GM19043 (cell line): ENCODE data around the gene LRRC36.
"Not testable (repeated sequence)": the region's sequence is repeated elsewhere in the genome, so short reads cannot be mapped to it uniquely, and the experiment has no call there.

Experiments
- ATAC-seq: cut with Tn5 transposase; IDR thresholded peaks from one replicate; pipeline ENCODE4 v1.9.1; 2021; ENCODE audit warnings: low read depth; ENCODE audit not compliant: unreplicated experiment

Gene LRRC36

DNA sequence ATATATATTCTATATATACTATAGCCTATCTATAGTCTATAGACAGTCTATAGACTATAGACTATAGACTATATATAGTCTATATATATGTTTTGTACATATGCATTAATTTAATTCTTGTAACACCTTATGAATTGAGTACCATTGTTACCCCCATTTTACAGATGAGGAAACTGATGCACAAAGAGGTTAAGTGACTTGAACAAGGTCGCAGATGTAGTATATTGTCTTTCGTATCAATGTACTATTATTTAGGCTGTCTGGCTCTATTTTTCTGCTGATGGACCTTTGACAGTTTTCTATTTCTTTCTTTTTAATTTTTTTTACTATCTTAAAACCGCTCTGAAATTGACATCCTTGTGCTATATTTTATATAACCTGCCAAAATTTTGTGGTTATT is 14.6 kb downstream of the LRRC36 start:
- ATAC-seq = no peak

DNA sequence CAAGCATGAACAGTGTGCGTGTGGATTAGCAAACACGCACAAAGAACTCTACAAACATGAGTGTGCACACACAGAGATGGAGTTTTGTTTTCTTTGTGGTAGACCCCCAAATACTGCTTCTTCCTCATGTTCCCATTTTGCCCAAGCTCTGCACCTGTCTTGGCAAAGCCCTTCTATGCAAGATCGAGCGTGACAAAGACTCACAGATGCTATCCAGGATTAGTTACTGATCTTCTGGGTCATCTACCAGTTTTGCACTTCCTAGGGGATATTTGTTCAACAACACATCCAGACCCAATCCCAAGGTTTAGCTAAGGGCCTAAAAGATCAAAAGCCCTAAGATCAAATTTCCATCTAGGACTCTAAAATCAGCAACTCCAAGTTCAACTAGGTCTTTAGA is 16.0 kb downstream of the LRRC36 start:
- ATAC-seq = no peak

DNA sequence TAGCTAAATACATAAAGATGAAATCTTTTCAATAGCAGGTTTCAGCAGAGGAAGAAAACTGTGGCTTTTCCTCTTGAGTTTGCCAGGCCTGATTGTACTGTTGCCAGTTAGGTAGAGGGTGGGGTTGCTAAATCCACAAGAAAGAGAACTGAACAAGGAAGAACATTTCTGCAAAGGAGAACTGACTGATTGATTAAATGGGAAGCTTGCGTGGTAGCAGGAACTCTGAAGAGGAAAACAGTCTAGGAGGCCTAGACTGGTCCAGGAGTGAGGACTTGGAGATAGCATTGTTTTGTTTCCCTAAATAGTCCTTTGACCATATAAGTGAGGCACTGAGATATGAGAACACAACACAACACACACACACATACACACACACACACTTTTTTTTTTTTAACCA is 18.8 kb downstream of the LRRC36 start:
- ATAC-seq = no peak

DNA sequence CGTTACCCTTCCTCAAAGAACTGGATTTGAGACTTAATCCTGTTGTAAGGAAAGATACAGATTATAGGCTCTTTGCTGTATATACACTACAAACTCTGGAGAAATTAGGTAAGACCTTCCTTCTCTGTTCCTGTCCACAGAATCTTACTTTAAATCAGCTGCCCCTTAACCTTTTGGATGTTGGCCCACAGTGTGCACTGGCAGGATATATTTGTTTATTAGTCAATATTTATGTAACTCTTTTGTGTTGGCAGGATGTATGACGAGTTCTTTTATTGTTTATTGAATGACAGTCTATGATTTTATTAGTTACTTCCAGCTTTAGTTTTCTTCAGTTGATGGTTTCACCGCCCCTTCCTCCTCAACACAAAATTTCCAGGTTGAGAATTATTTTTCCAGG is 19.7 kb downstream of the LRRC36 start:
- no peak for ATAC-seq

DNA sequence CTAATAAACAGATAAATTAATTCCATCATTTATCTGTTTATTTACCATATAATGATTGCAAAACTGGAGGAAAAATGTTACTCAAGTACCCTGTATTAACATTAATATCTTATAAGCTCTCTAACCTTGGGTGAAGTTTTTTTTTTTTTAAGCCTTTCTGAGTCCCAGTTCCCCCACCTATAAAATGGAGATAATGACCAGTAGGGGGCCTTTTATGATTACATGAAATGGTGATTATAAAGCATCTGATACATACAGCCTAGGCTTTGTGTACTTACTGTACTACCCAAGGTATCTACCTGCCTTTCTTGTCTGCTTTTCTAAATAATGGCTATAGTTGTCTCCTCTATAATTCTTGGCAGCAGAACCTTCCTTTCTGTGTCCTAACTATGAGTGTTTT is 22.6 kb downstream of the LRRC36 start:
- no peak for ATAC-seq

DNA sequence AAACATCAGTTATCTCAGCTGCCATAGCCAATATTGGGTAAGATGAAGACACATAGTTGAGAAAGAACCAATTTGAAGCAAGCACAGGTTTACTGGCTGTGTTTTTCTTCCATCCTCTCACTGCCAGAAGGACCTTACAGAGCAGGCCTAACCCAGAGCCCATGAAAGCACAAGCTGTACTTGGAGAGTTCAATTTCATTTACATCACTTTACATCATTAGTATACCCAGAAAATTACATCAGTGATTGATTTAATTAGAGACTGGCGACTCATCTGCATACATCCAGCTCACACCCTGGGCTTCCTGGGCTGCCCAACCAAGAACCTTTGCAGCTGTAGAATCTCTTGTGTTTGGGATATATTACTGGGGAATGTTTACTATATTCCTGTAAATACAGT is 23.7 kb downstream of the LRRC36 start:
- no peak for ATAC-seq

DNA sequence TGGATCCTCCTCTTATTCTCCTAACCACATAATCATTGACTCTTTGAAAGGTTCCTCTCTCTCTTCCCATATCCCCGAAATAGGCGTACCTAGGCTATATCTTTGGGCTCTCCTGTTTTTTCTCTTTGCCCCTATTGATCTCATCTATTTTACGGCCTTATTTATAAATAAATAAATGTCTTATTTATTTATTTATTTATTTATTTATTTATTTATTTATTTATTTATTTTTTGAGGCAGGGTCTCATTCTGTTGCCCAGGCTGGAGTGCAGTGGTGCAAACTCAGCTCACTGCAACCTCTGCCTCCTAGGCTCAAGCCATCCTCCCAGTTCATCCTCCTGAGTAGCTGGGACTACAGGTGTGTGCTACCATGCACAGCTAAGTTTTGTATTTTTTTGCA is 25.8 kb downstream of the LRRC36 start:
- not testable (repeated sequence) for ATAC-seq

DNA sequence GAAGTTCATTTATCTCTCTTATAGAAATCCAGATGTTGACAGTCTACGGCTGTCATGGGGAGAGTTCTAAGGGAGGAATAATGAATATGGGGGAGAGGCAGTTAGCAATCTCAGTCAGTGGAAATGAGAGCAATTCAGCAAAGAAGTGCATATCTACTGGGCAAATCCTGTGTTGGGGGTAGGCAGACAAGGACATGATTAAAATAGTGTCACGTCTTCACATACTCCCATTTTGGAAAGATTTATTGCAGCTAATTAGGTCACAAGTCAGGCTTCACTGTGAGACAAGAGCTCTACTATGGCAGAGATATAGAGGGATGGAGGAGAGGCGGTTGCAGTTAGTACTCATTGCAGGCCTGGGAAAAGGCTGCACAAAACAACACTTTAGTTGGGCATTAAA is 29.8 kb downstream of the LRRC36 start:
- no peak for ATAC-seq

DNA sequence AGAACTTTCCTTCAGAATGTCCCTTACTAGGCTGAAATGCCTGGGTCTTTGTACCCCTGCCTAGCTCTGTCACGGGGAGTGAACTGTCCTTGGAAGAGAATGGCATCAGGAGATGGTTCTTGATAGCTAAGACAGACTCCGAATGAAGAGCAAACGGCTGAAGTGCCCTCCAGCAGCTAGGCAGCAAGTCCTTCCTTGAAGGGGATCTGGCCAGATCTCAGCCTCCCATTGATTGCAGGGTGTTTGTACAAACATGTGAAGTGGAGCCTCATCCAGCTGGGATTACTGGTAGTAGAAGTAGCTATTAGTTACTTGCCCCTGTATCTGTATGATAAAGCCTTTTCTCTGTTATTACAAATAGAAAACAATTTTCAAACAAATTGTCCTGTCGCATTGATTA is 30.9 kb downstream of the LRRC36 start:
- no peak for ATAC-seq

DNA sequence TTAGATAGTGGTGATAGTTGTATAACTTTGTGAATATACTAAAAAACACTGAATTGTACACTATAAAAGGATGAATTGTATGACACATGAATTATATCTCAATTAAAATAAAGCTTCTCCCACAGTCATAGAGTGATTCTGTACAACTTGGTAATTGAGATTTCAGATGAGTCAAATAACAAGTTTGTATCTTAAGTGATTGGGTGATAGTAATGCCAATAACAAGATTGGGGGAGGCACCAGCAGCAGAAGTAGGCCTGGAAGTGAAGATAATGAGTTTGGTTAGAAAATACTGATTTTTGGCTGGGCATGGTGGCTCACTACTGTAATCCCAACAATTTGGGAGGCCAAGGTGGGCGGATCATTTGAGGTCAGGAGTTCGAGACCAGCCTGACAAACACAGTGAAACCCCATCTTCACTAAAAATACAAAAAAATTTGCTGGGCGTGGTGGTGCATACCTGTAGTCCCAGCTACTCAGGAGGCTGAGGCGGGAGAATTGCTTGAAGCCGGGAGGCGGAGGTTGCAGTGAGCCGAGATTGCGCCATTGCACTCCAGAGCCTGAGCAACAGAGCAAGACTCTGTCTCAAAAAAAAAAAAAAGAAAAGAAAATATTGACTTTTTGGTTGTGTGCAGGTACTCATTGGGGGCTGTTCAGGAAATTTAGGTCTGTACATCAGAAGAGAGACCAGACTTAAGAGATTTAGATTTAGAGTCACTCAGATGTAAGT is 33.1 kb downstream of the LRRC36 start:
- not testable (repeated sequence) for ATAC-seq

DNA sequence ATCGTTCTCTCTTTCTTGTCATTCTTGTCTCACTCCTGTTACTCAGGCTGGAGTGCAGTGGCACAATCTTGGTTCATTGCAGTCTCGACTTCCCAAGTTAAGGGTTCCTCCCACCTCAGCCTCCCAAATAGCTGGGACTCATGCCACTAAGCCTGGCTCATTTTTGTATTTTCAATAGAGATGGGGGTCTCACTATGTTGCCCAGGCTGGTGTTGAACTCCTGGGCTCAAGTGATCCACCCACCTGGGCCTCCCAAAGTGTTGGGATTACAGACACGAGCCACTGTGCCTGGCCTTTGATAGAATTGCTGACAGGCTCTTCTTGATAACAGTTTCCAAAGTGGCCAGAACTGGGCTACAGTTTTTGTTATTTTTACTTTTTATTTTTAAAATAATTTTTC is 34.4 kb downstream of the LRRC36 start:
- no peak for ATAC-seq

DNA sequence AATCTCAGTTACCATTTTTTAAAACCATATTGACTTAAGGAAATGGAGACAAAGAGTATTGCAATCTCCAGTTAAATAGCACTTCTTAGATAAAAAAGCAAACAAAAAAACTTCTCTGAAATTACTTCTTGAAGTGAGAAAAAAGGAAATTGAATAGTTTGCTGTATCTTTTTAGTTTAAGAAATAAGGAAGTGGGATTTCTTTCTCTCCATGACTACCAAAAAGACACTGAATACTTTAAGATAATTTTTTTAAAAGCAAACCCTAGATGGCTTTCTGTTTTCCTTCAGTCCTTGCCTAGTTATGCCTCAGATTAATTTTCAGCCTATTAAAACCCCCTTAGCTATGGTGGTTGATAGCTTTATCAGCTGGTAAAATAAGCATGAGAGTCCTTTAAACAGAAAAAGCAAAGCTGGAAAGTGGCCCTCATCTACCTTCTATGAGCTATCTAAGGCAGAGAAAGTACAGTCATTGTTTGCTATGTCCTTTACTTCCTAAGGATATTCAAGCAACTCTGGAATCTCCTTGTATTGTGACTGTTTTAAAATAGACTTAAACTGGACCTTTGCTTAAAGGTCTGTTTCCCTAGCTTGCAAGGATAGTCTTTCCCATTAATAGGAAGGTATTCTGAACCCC is 38.1 kb downstream of the LRRC36 start:
- no peak for ATAC-seq

DNA sequence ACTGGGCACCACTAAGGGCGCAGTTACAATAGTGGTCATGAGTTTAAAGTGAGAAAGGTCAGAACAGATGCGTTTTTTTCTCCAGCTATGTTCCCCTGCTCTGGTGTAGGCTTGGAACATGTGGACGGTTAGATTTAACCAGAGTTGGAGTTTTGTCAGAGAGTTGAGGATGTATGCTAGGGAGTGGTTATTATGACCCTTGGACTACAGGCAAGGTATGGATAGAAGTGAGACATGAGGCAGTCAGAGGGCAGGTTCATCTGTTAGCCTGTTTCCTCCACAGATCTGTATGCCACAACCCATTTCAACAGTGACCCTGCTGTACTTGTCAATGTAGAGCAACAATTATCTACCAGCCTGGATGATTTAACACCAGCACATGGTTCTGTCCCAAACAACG is 44.0 kb downstream of the LRRC36 start:
- no peak for ATAC-seq

DNA sequence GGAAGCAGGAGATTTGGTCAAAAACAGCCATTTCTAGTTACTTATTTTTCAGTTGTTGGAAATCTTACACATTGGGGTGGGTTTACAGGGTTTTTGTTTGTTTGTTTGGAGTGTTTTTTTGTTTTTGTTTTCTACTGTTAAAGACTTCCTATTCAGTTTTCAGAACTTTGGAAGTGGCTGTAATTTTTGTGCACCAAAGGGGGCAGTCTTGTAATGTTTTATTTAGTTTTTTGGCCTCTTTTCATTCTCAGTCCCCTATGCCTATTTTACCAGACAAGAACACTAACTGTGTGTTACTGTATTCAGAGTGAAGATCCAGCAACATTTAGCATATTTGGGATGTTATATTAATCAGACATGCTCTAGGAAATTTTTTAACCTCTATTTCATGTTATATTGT is 46.0 kb downstream of the LRRC36 start:
- no peak for ATAC-seq

DNA sequence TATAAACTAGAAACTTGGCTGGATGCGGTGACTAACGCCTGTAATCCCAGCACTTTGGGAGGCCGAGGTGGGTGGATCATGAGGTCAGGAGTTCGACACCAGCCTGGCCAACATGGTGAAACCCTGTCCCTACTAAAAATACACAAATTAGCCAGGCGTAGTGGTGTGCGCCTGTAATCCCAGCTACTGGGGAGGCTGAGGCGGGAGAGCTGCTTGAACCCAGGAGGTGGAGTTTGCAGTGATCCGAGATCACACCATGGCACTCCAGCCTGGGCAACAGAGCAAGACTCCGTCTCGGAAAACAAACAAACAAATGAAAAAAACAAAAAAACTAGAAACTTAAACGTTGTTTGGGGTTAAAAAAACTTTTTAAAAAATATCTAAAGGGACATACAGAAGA is 49.4 kb downstream of the LRRC36 start:
- ATAC-seq = not testable (repeated sequence)

DNA sequence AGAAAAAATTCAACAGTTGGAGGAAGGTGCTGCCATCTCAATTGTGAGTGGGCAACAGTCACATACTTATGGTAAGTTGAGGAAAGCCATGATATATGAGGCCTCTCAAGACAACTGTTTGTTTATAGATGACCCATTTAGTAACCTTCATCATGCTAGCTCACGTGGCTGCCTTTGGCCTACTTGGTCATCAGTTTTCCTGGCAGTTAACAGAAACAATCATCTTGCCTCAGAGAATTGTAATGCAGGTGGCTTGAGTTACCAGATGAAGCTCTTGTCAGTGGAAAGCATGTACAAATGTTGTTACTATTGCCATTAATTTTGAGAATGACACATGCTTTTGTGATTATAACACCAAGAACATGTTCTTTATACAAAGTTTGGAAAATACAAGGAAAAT is 52.0 kb downstream of the LRRC36 start:
- no peak for ATAC-seq

DNA sequence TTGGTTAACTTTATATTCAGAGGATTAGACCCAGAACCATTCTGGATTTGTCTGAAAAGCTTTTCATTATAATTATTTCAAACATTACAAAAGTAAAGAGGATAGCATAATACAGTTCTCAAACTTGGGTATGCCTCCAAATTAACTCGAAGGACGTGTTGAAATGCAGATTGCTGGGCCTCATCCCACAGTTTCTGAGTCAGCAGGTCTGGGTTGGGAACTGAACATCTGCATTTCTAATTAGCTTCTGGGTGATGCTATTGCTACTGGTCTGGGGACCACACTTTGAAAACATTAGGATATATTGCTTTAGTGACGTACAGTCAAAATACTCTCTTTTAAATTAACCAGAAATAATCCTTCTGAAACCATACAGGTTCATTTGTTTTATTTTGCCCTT is 56.7 kb downstream of the LRRC36 start:
- ATAC-seq = no peak

DNA sequence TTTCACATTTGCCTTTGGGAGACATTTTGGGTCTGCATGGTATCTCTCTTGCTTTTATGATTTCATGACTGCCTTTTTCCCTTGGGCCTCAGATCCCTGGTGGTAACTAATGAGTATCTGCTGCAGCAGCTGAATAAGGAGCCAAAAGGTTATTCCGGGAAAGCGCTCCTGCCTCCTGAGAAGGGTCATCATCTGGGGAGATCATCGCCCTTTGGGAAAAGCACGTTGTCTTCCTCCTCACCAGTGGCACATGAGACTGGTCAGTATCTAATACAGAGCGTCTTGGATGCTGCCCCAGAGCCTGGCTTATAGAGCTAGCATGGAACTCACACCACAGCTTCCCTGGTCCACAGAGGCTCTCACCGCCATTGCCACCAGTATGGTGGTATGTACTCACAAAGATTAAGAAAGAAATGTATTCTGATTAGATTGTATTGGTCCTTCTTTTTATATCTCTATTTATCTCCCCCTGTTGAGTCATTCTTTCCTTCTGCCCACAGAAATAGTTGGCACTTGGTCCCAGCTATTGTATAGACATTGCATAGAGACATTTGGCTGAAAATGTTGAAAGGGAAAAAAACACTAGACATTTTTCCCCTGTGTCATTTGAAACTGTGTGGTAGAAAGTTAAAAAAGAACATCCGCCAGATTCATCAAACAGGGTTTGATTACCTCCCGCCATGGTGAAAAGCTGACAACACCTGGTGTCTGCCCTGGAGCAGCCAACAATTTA is 58.3 kb downstream of the LRRC36 start:
- ATAC-seq = no peak

DNA sequence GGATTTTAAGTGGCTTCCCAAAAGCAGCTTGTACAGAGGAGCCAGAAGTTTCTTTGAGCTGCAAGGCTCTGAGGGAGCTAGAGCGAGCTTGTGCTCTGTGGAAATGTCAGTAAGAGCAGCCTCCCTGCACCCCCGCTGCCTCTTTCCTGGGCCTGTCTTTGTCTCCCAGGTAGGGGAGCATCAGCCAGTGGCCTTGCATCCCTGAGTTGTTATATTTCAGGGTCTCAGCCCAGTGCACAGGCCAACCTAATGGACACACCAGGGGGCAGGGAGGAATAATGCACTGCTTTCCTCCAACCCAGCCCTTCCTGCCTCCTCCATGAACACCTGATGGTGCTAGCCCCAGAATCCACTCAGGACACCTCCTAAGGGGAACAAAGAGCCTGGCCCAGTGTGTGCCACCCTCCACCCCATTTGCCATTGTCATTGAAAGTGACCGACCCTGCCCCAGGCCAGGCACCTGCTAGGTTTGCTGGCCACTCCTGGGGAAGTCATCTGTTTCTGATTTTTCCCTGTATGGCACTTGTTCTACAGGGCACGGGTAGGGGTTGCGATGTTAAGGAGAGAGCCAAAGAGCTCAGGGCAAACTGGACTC is 60.3 kb downstream of the LRRC36 start:
- ATAC-seq = no peak

DNA sequence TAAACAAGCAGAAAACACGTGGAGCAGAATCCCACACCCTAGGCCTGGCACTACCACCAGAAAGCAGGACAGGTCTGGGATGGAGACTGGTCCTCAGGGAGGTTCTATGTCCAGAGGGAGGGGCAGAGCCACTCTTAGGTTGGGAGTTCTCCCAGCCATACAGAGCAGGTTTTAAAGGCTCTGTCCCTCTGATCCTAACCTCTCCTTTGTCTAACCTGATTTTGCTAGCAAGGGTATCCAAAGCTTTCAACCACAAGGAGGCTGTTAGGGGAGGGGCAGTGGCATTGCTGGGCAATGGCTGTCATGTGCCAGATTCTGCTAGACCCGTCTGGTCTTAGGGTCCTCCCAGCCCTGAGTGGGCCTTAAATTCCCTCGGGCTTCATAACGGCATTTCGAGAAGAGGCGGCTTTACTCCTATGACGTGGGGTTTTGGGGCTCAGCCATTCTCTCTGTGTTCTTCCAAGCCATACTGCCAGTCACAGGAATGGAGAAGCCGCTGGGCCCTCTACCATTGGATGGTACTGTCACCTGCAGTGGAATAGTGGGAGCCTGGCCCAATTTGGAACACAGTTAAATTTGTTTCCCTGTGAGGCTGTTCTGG is 61.0 kb downstream of the LRRC36 start:
- ATAC-seq = no peak

DNA sequence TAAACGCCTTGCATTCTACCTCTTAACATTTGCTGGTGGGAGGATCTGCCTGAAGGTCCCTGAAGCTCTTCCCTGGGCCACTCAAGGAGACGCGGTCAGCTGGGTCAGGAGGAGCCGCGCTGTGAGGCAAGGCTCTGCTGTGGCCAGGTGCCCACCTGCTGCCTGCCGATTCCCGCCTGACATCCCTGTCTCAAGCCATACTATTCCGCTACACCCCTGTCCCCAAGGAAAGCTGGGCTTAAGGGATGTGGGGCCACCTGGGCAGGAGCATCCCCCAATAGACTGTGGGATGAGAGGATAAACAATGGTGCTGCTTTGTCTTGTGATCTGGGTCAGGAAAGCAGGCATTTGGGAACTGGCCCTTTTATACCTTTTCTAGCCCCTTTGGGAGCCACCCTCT is 61.6 kb downstream of the LRRC36 start:
- ATAC-seq = no peak
